HFFc6 (cell line): ENCODE data around the gene NLGN4Y. TPM values are rescaled to one million over a fixed set of nuclear protein-coding genes. Genes with fewer than 3 reads are reported as not detected.

ENCODE experiments used
- DNase-seq: peaks from one replicate; pipeline ENCODE4 v3.0.0-alpha.2; 2018
- H3K27ac Mint-ChIP-seq: 2 replicates; pipeline ENCODE4 v1.8.0; 2020; ENCODE audit warnings: mild to moderate bottlenecking, mixed read lengths
- H3K27me3 Mint-ChIP-seq: 2 replicates; pipeline ENCODE4 v1.8.0; 2021; ENCODE audit warnings: mild to moderate bottlenecking, moderate library complexity, mixed read lengths; ENCODE audit not compliant: insufficient read depth
- H3K36me3 Mint-ChIP-seq: 2 replicates; pipeline ENCODE4 v1.8.0; 2021; ENCODE audit warnings: low read depth, mixed read lengths
- H3K4me1 Mint-ChIP-seq: 2 replicates; pipeline ENCODE4 v1.8.0; 2020; ENCODE audit warnings: low read depth, mixed read lengths
- H3K4me3 Mint-ChIP-seq: 2 replicates; pipeline ENCODE4 v1.8.0; 2020; ENCODE audit warnings: mild to moderate bottlenecking, moderate library complexity, mixed read lengths
- H3K9me3 Mint-ChIP-seq: 2 replicates; pipeline ENCODE4 v1.8.0; 2020; ENCODE audit warnings: mild to moderate bottlenecking, mixed read lengths
- CTCF ChIP-seq: fragments of 200-600 bp; sonication (generic); IDR thresholded peaks from 2 replicates; pipeline ENCODE4 v1.5.0; 2021; ENCODE audit warnings: antibody characterized with exemption, mild to moderate bottlenecking
- total RNA-seq, 6 experiments: library from RNA; stranded (reverse); fragmentation: NEBNext Ultra II Directional; extraction: Animal tissue kit (Norgen Biotek cat#: 25700); gene quantifications; 2 replicates in 1 of 6; 3 replicates in 5 of 6; pipeline ENCODE4 v1.2.3, GENCODE V29; 2021

The NLGN4Y gene
- total RNA-seq, 6 experiments from 2014 or later = 12.5 to 19.2 (median 16.5) TPM

GRCh38 chrY:14522379-14522950 lies 1.9 kb upstream of the NLGN4Y start:
- Mint-ChIP-seq H3K27ac (peak overlapping the region; percentile 43; the same call in 1 of the 2 replicates), H3K36me3 (no peaks in the 10 kb centered on the region), H3K4me1 (peaks cover 32% of the 10 kb centered on the region), H3K4me3 (peak overlapping the region; percentile 94), H3K27me3 (peaks cover 1% of the 10 kb centered on the region; the same call in 1 of the 2 replicates), H3K9me3 (no peaks in the 10 kb centered on the region)
- no peak for DNase-seq
- no peak for TF ChIP-seq CTCF

GRCh38 chrY:14523491-14524271 lies 648 bp upstream of the NLGN4Y start:
- H3K4me3 Mint-ChIP-seq = peak overlapping the region; percentile 94
- H3K27me3 Mint-ChIP-seq = peaks cover 3% of the 10 kb centered on the region; the same call in 1 of the 2 replicates
- peaks cover 32% of the 10 kb centered on the region for H3K4me1 Mint-ChIP-seq
- H3K9me3 Mint-ChIP-seq = no peaks in the 10 kb centered on the region
- TF ChIP-seq CTCF = no peak
- DNase-seq = no peak
- no peaks in the 10 kb centered on the region for H3K36me3 Mint-ChIP-seq
- H3K27ac Mint-ChIP-seq = peak overlapping the region; percentile 91

- TF ChIP-seq CTCF = peak; percentile 54
- Mint-ChIP-seq H3K27me3 (peaks cover 1% of the 10 kb centered on the region; the same call in 1 of the 2 replicates), H3K9me3 (no peaks in the 10 kb centered on the region), H3K4me3 (peak overlapping the region; percentile 94), H3K27ac (peak overlapping the region; percentile 91), H3K36me3 (no peaks in the 10 kb centered on the region), H3K4me1 (peaks cover 32% of the 10 kb centered on the region)
- no peak for DNase-seq
Observed at GRCh38 chrY:14525315-14525714, 986 bp downstream of the NLGN4Y start.

GRCh38 chrY:14528361-14528760 lies 4.0 kb downstream of the NLGN4Y start:
- Mint-ChIP-seq H3K27me3 (peaks cover 1% of the 10 kb centered on the region; the same call in 1 of the 2 replicates), H3K4me3 (no peak overlapping the region), H3K36me3 (no peaks in the 10 kb centered on the region), H3K27ac (no peak overlapping the region), H3K9me3 (no peaks in the 10 kb centered on the region), H3K4me1 (peaks cover 18% of the 10 kb centered on the region)
- no peak for DNase-seq
- TF ChIP-seq CTCF = no peak

GRCh38 chrY:14536703-14537102 lies 12.4 kb downstream of the NLGN4Y start:
- H3K27me3 Mint-ChIP-seq = no peaks in the 10 kb centered on the region
- no peak for TF ChIP-seq CTCF
- H3K9me3 Mint-ChIP-seq = no peaks in the 10 kb centered on the region

More at GRCh38 chrY:14536703-14537102, 12.4 kb downstream of the NLGN4Y start:
- no peak for DNase-seq
- no peak overlapping the region for H3K27ac Mint-ChIP-seq
- H3K4me3 Mint-ChIP-seq = no peak overlapping the region
- peaks cover 5% of the 10 kb centered on the region for H3K36me3 Mint-ChIP-seq
- no peaks in the 10 kb centered on the region for H3K4me1 Mint-ChIP-seq
